SK-N-SH (cell line): ENCODE measurements around the gene SFMBT2. TPM values are rescaled to one million over a fixed set of nuclear protein-coding genes. Genes with fewer than 3 reads are reported as not detected.

ENCODE experiments used
- CTCF ChIA-PET: fragments of 300-600, 350-600 bp; formaldehyde crosslinking; extraction: SDS; loops from one replicate; lab custom pipeline; 2021; lab: Yijun Ruan, JAX
- POLR2A ChIA-PET: fragments of 350-600 bp; sonication (Branson Sonifier 250); formaldehyde crosslinking; extraction: SDS; loops from one replicate; lab custom pipeline; 2020; ENCODE audit warnings: antibody characterized with exemption, inconsistent platforms; lab: Yijun Ruan, JAX
- DNase-seq: peaks from one replicate; pipeline ENCODE4 v3.0.0; 2012
- H2AFZ ChIP-seq: fragments of 200-600 bp; sonication (generic); 2 replicates; pipeline ENCODE4 v1.8.1; 2016; ENCODE audit warnings: antibody characterized with exemption, mild to moderate bottlenecking, low read depth
- H3F3A ChIP-seq: fragments of 200-600 bp; sonication (generic); replicated peaks from 2 replicates; pipeline ENCODE3; 2016; ENCODE audit warnings: antibody characterized with exemption, mild to moderate bottlenecking; ENCODE audit not compliant: insufficient read depth
- H3K27ac ChIP-seq, 2 experiments: fragments of 200-500 bp in 1 of 2; fragments of 200-600 bp in 1 of 2; sonication (Bioruptor generic) in 1 of 2; sonication (generic), shearing (Covaris generic) in 1 of 2; 2 replicates each; pipeline versions ENCODE4 v1.5.1 to v1.6.1; 2014 to 2016; ENCODE audit warnings: low read depth in 2 of 2, inconsistent platforms in 1 of 2, low read length in 1 of 2, mild to moderate bottlenecking in 1 of 2, mixed read lengths in 1 of 2
- H3K27me3 ChIP-seq: fragments of 200-600 bp; sonication (generic), shearing (Covaris generic); 2 replicates; pipeline ENCODE4 v1.6.1; 2016; ENCODE audit warnings: mixed run types; ENCODE audit not compliant: insufficient read depth
- H3K36me3 ChIP-seq, 2 experiments: fragments of 200-500 bp in 1 of 2; fragments of 200-600 bp in 1 of 2; sonication (Bioruptor generic) in 1 of 2; sonication (generic) in 1 of 2; replicated peaks in 1 of 2; 2 replicates each; pipeline versions ENCODE3 to v1.5.1; 2014 to 2016; ENCODE audit warnings: low read length in 1 of 2, mild to moderate bottlenecking in 1 of 2; ENCODE audit not compliant: insufficient read depth in 2 of 2, control insufficient read depth in 1 of 2
- H3K4me1 ChIP-seq, 2 experiments: fragments of 200-500 bp in 1 of 2; fragments of 200-600 bp in 1 of 2; sonication (Bioruptor generic) in 1 of 2; sonication (generic), shearing (Covaris generic) in 1 of 2; 2 replicates each; pipeline versions ENCODE4 v1.5.1 to v1.6.1; 2014 to 2016; ENCODE audit warnings: low read depth in 1 of 2, low read length in 1 of 2, mixed run types in 1 of 2; ENCODE audit not compliant: insufficient read depth in 2 of 2, control insufficient read depth in 1 of 2
- H3K4me2 ChIP-seq: fragments of 200-600 bp; sonication (generic), shearing (Covaris generic); 2 replicates; pipeline ENCODE4 v1.6.1; 2017; ENCODE audit warnings: mixed run types
- H3K4me3 ChIP-seq, 2 experiments: fragments of 200-500 bp in 1 of 2; fragments of 200-600 bp in 1 of 2; sonication (Bioruptor generic) in 1 of 2; sonication (generic), shearing (Covaris generic) in 1 of 2; 2 replicates each; pipeline versions ENCODE4 v1.5.1 to v1.8.1; 2014 to 2016; ENCODE audit warnings: low read depth in 2 of 2, inconsistent platforms in 1 of 2, low read length in 1 of 2, mild to moderate bottlenecking in 1 of 2, mixed read lengths in 1 of 2, moderate library complexity in 1 of 2
- H3K79me2 ChIP-seq: fragments of 200-600 bp; sonication (generic); 2 replicates; pipeline ENCODE4 v1.8.1; 2017; ENCODE audit warnings: mild to moderate bottlenecking; ENCODE audit not compliant: insufficient read depth
- H3K9ac ChIP-seq: fragments of 200-600 bp; sonication (generic); 2 replicates; pipeline ENCODE4 v1.6.1; 2017; ENCODE audit warnings: mixed run types
- H3K9me2 ChIP-seq: fragments of 200-600 bp; sonication (generic); 2 replicates; pipeline ENCODE4 v1.6.1; 2017; ENCODE audit warnings: mixed run types
- H3K9me3 ChIP-seq: fragments of 200-600 bp; sonication (generic); 2 replicates; pipeline ENCODE4 v1.6.1; 2017; ENCODE audit warnings: mixed run types, mild to moderate bottlenecking, moderate library complexity
- H4K20me1 ChIP-seq: fragments of 200-600 bp; sonication (generic); 2 replicates; pipeline ENCODE4 v1.6.1; 2017; ENCODE audit warnings: mild to moderate bottlenecking, mixed run types; ENCODE audit not compliant: insufficient read depth
- CHD2 ChIP-seq: fragments of 150-350 bp; IDR thresholded peaks from 2 replicates; pipeline ENCODE4 v1.6.1; 2018; ENCODE audit warnings: low read length; ENCODE audit not compliant: partially characterized antibody
- CTCF ChIP-seq: fragments of 200-600 bp; sonication (generic); IDR thresholded peaks from 2 replicates; pipeline ENCODE4 v1.6.1; 2017; ENCODE audit warnings: antibody characterized with exemption, mild to moderate bottlenecking, moderate library complexity
- EP300 ChIP-seq, 2 experiments: IDR thresholded peaks; 2 replicates each; pipeline versions ENCODE4 v1.4.0 to v1.6.1; 2012; ENCODE audit warnings: borderline replicate concordance in 1 of 2, low read depth in 1 of 2, low read length in 1 of 2
- FOXJ3 ChIP-seq: sonication (generic); formaldehyde crosslinking; IDR thresholded peaks from 2 replicates; pipeline ENCODE4 v1.5.1; 2020; ENCODE audit warnings: mild to moderate bottlenecking, missing genetic modification reagents
- FOXM1 ChIP-seq: IDR thresholded peaks from 2 replicates; pipeline ENCODE4 v1.4.0; 2012; ENCODE audit warnings: low read depth, mild to moderate bottlenecking
- GATA2 ChIP-seq: sonication (generic); formaldehyde crosslinking; IDR thresholded peaks from 2 replicates; pipeline ENCODE4 v1.5.0; 2020; ENCODE audit warnings: mild to moderate bottlenecking, missing genetic modification reagents
- JUND ChIP-seq: IDR thresholded peaks from 2 replicates; pipeline ENCODE4 v1.4.0; 2012
- MEF2A ChIP-seq: IDR thresholded peaks from 2 replicates; pipeline ENCODE4 v1.4.0; 2012; ENCODE audit warnings: low read depth, borderline replicate concordance
- NFIC ChIP-seq: IDR thresholded peaks from 2 replicates; pipeline ENCODE4 v1.4.0; 2012; ENCODE audit warnings: borderline replicate concordance
- NRF1 ChIP-seq: IDR thresholded peaks from 2 replicates; pipeline ENCODE4 v1.6.1; 2012; ENCODE audit warnings: low read depth, mild to moderate bottlenecking, low read length
- PBX3 ChIP-seq: IDR thresholded peaks from 2 replicates; pipeline ENCODE4; 2012
- RAD21 ChIP-seq: IDR thresholded peaks from 2 replicates; pipeline ENCODE4 v1.6.1; 2012; ENCODE audit warnings: mild to moderate bottlenecking, low read length
- RCOR1 ChIP-seq: fragments of 150-350 bp; IDR thresholded peaks from 2 replicates; pipeline ENCODE4 v1.6.1; 2017; ENCODE audit warnings: antibody characterized with exemption, low read length
- SMC3 ChIP-seq: IDR thresholded peaks from 2 replicates; pipeline ENCODE4 v1.6.1; 2012; ENCODE audit warnings: low read depth, low read length, improper control_type of control experiment
- TCF12 ChIP-seq: IDR thresholded peaks from 2 replicates; pipeline ENCODE4 v1.4.0; 2012
- TEAD4 ChIP-seq: IDR thresholded peaks from 2 replicates; pipeline ENCODE4 v1.4.0; 2012; ENCODE audit warnings: mild to moderate bottlenecking, borderline replicate concordance; ENCODE audit not compliant: insufficient read depth
- USF1 ChIP-seq: IDR thresholded peaks from 2 replicates; pipeline ENCODE4 v1.4.0; 2012; ENCODE audit warnings: low read depth, borderline replicate concordance
- WGBS: methylation state at CpG from one replicate; pipeline ENCODE4 v1.1.6; 2017; ENCODE audit warnings: low lambda C conversion rate; 5-methylcytosine and 5-hydroxymethylcytosine counted together
- polyA plus RNA-seq, 3 experiments: library from polyadenylated mRNA; depleted of rRNA; stranded (reverse); fragments of >200 nt; gene quantifications; 2 replicates each; pipeline ENCODE4 v1.2.3, GENCODE V29; 2012
- TF ChIP-seq, protein P1 (sequence below): fragments of 150-350 bp; IDR thresholded peaks from 2 replicates; pipeline ENCODE4 v1.6.1; 2017; ENCODE audit warnings: antibody characterized with exemption, low read length, low read depth, borderline replicate concordance

Gene SFMBT2
- polyA plus RNA-seq, 1 of the 3 experiments (the other 2 are of a cell fraction): 0.20 TPM

DNA sequence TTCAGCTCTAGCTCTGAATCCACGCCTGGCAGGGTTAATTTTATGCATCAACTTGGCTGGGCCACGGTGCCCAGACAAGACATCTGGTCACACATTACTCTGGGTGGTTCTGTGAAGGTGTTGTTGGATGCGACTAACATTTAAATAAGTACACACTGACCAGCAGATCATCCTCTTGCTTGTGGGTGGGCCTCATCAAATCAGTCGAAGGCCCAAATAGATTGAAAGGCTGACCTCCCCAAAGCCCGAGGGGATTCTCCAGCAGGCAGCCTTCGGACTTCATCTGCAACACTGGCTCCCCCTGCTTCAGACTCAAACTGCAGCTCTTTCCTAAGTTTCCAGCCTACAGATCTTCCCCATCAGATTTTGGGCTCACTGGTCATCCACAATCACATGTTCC, 53.6 kb downstream of the SFMBT2 start:
- H3K9me2 ChIP-seq: no peaks in the 10 kb centered on the region
- H2AFZ ChIP-seq: no peak overlapping the region
- H3K9me3 ChIP-seq: no peaks in the 10 kb centered on the region
- peaks cover 0 to 4% of the 10 kb centered on the region in 2 experiments; a peak in 2 of 4 replicates for H3K4me1 ChIP-seq
- CTCF ChIA-PET: no interaction called here
- no peaks in the 10 kb centered on the region for H3K36me3 ChIP-seq
- H3K4me2 ChIP-seq: no peak overlapping the region
- no peak for DNase-seq
- H3K4me3 ChIP-seq: no peak overlapping the region
- WGBS: 49% methylated on average over 6 of the region's 6 CpGs
- no peak for TF ChIP-seq MEF2A
- TF ChIP-seq USF1: no peak
- TF ChIP-seq, all 33 proteins: peak for 0
- Histone ChIP-seq H3K9ac (no peak overlapping the region), H3K79me2 (no peaks in the 10 kb centered on the region), H3K27me3 (no peaks in the 10 kb centered on the region), H3F3A (no peaks in the 10 kb centered on the region), H4K20me1 (no peaks in the 10 kb centered on the region), H3K27ac (no peak overlapping the region)
- POLR2A ChIA-PET: no interaction called here

DNA sequence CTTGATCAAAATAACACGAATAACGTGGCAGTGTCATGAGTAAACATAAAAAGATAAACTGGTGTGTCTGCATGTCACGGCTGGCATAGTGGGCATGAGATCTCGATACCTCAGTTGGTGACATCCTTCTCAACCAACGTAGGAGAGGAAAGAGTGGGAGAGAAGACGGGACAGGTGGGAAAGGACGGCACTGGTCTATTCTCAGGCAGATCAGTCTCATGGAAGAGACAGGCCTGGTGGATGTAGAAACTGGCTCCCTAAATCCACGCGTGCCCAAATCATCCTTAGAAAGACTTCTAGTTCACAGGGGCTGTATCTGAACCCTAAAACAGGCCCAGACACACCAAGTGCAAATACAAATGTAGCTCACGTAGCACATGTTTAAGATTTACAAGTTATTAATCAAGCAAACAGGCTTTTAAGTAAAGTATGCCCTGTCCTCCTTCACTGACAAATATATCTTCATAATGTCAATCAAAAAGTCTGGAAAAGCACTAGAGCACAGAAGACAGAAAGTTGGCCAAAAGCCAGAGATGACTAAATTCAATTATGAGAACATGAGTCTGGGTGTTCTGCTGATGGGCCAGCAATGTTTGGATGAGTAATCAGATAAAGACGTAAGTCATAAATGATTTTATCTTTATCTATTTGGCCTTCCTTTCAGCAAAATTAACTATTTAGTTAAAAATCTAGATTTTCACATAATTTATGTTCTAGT, 56.3 kb downstream of the SFMBT2 start:
- H3F3A ChIP-seq: no peaks in the 10 kb centered on the region
- TF ChIP-seq TCF12 (peak; percentile 43; the same call in 1 of the 2 replicates), GATA2 (peak; percentile 90), RCOR1 (peak; percentile 55; the same call in 1 of the 2 replicates), CHD2 (peak; percentile 35), CTCF (no peak), NFIC (peak; percentile 49; the same call in 1 of the 2 replicates), TEAD4 (peak; percentile 49; the same call in 1 of the 2 replicates), FOXM1 (no peak), NRF1 (no peak), JUND (peak; percentile 32; the same call in 1 of the 2 replicates), EP300 (IDR thresholded peaks at IDR 0.05; ENCODE audit: borderline replicate concordance in 1 of 2, low read depth in 1 of 2, low read length in 1 of 2) (peak in 1 of 2 experiments; percentile 95; a peak in 2 of 4 replicates), RAD21 (peak; percentile 5; the same call in 1 of the 2 replicates), PBX3 (peak; percentile 44; the same call in 1 of the 2 replicates), SMC3 (no peak), FOXJ3 (CRISPR knock-in tag) (peak; percentile 41; the same call in 1 of the 2 replicates)
- TF ChIP-seq, protein P1, sequence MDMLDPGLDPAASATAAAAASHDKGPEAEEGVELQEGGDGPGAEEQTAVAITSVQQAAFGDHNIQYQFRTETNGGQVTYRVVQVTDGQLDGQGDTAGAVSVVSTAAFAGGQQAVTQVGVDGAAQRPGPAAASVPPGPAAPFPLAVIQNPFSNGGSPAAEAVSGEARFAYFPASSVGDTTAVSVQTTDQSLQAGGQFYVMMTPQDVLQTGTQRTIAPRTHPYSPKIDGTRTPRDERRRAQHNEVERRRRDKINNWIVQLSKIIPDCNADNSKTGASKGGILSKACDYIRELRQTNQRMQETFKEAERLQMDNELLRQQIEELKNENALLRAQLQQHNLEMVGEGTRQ: no peak
- no peak overlapping the region for H3K4me2 ChIP-seq
- H3K9ac ChIP-seq: no peak overlapping the region
- DNase-seq: peak; percentile 62
- H3K4me1 ChIP-seq: peaks cover 0 to 4% of the 10 kb centered on the region in 2 experiments; a peak in 2 of 4 replicates
- no peak overlapping the region for H2AFZ ChIP-seq
- POLR2A ChIA-PET: no interaction called here
- H3K9me3 ChIP-seq: no peaks in the 10 kb centered on the region
- no peaks in the 10 kb centered on the region for H4K20me1 ChIP-seq
- H3K36me3 ChIP-seq: no peaks in the 10 kb centered on the region
- no peaks in the 10 kb centered on the region for H3K27me3 ChIP-seq
- CTCF ChIA-PET: no interaction called here
- H3K79me2 ChIP-seq: no peaks in the 10 kb centered on the region
- H3K27ac ChIP-seq: peak overlapping the region in 1 of 2 experiments; percentile 82; a peak in 2 of 4 replicates
- no peak overlapping the region for H3K4me3 ChIP-seq
- no peaks in the 10 kb centered on the region for H3K9me2 ChIP-seq
- WGBS: 51% methylated on average over 11 of the region's 11 CpGs
